Lung (tissue), 12 donors: ENCODE data around the gene AKAP6. TPM values are rescaled to one million over a fixed set of nuclear protein-coding genes. Genes with fewer than 3 reads are reported as not detected.
"Not testable (repeated sequence)": the region's sequence is repeated elsewhere in the genome, so short reads cannot be mapped to it uniquely, and the experiment has no call there.

Source experiments
- ATAC-seq: fragments of 200-7000 bp; cut with Tn5 transposase; one replicate; pipeline ENCODE4 v1.9.1; 2020; ENCODE audit warnings: moderate number of reproducible peaks; ENCODE audit not compliant: insufficient read depth, low FRiP score
- DNase-seq, 3 donors: peaks; one replicate each; pipeline ENCODE4 v3.0.0-alpha.2; 2013 to 2017
- H3K27ac ChIP-seq, 2 donors: one replicate each; pipeline ENCODE4 v1.5.1; 2013; ENCODE audit warnings: mild to moderate bottlenecking in 2 of 2, moderate library complexity in 2 of 2, control low read depth in 1 of 2, inconsistent platforms in 1 of 2, low read depth in 1 of 2, low read length in 1 of 2
- H3K27me3 ChIP-seq, 3 donors: one replicate each; pipeline ENCODE4 v1.5.1; 2013; ENCODE audit warnings: low read length in 2 of 3; ENCODE audit not compliant: control insufficient read depth in 3 of 3, insufficient read depth in 3 of 3
- H3K36me3 ChIP-seq, 4 donors: one replicate each; pipeline ENCODE4 v1.5.1; 2013; ENCODE audit warnings: low read length in 4 of 4, mild to moderate bottlenecking in 1 of 4, moderate library complexity in 1 of 4; ENCODE audit not compliant: control insufficient read depth in 4 of 4, insufficient read depth in 4 of 4
- H3K4me1 ChIP-seq, 5 donors: one replicate each; pipeline ENCODE4 v1.5.1; 2013; ENCODE audit warnings: low read length in 5 of 5, mild to moderate bottlenecking in 2 of 5, moderate library complexity in 1 of 5; ENCODE audit not compliant: control insufficient read depth in 5 of 5, insufficient read depth in 5 of 5
- H3K4me3 ChIP-seq: one replicate; pipeline ENCODE4 v1.5.1; 2013; ENCODE audit warnings: mild to moderate bottlenecking, control low read depth, moderate library complexity
- H3K9ac ChIP-seq, 2 donors: one replicate each; pipeline ENCODE4 v1.5.1; 2013; ENCODE audit warnings: low read length in 2 of 2, control low read depth in 1 of 2; ENCODE audit not compliant: insufficient read depth in 1 of 2
- H3K9me3 ChIP-seq, 4 donors: one replicate each; pipeline ENCODE4 v1.5.1; 2013; ENCODE audit warnings: low read length in 3 of 4, mild to moderate bottlenecking in 1 of 4, moderate library complexity in 1 of 4; ENCODE audit not compliant: control insufficient read depth in 4 of 4, insufficient read depth in 3 of 4
- CTCF ChIP-seq: IDR thresholded peaks from 2 replicates; pipeline ENCODE4 v1.5.1; 2012; ENCODE audit warnings: mild to moderate bottlenecking; ENCODE audit errors: control extremely low read depth, extremely low read depth
- WGBS, 2 donors: extraction: QIAGEN DNeasy Blood & Tissue Kit; methylation state at CpG; one replicate each; pipeline ENCODE4 v1.1.7; 2013; 5-methylcytosine and 5-hydroxymethylcytosine counted together
- polyA plus RNA-seq, 2 donors: library from polyadenylated mRNA; stranded (reverse); fragments of 200-250 nt; gene quantifications; one replicate each; pipeline ENCODE4 v1.2.1, GENCODE V29; 2013
- total RNA-seq, 2 donors: library from RNA; depleted of rRNA in 1 of 2; stranded (reverse); fragments of >200 nt in 1 of 2; gene quantifications; one replicate each; pipeline ENCODE4 v1.2.1, GENCODE V29; 2014 to 2021
- donor health status: control.
- donor health status: control.
- donor health status: Bipolar disorder and iron deficiency.
- donor health status: healthy.
- donor health status: DM: yes; HTN: yes; CAD: no.

Gene AKAP6
- total and polyA plus RNA-seq, 4 donors = 1.5 to 27.1 (median 7.7) TPM

- H3K27ac ChIP-seq = no peak overlapping the region
- H3K27me3 ChIP-seq = no peaks in the 10 kb centered on the region
- WGBS, 2 donors = 86 to 90% methylated on average over 3 of the region's 3 CpGs
- H3K9me3 ChIP-seq = no peaks in the 10 kb centered on the region
- no peak for DNase-seq
- H3K4me3 ChIP-seq = no peak overlapping the region
- no peak for ATAC-seq
- no peak for TF ChIP-seq CTCF
- peaks cover 0 to 18% (median 3%) of the 10 kb centered on the region in 5 donors for H3K4me1 ChIP-seq
- no peak overlapping the region for H3K9ac ChIP-seq
- H3K36me3 ChIP-seq = no peaks in the 10 kb centered on the region
Observed at GRCh38 chr14:32458720-32459119, 129.6 kb downstream of the AKAP6 start.

GRCh38 chr14:32460267-32460666, 131.2 kb downstream of the AKAP6 start:
- H3K36me3 ChIP-seq = no peaks in the 10 kb centered on the region
- H3K27ac ChIP-seq = peak overlapping the region in 1 of 2 donors; percentile 0
- peaks cover 0 to 18% (median 3%) of the 10 kb centered on the region in 5 donors for H3K4me1 ChIP-seq
- no peaks in the 10 kb centered on the region for H3K9me3 ChIP-seq
- TF ChIP-seq CTCF = no peak
- H3K4me3 ChIP-seq = no peak overlapping the region
- H3K27me3 ChIP-seq = no peaks in the 10 kb centered on the region
- H3K9ac ChIP-seq = no peak overlapping the region
- DNase-seq = no peak
- no peak for ATAC-seq
- 75 to 86% methylated on average over 4 of the region's 4 CpGs for WGBS, 2 donors

GRCh38 chr14:32462553-32462952, 133.5 kb downstream of the AKAP6 start:
- H3K9me3 ChIP-seq, DNase-seq, H3K36me3 ChIP-seq, H3K9ac ChIP-seq, H3K4me3 ChIP-seq, ATAC-seq, H3K27ac ChIP-seq, H3K27me3 ChIP-seq: not testable (repeated sequence)
- 71 to 91% methylated on average over 3 to 4 of the region's 4 CpGs for WGBS, 2 donors
- H3K4me1 ChIP-seq = peaks cover 0 to 13% (median 0%) of the 10 kb centered on the region in 5 donors

GRCh38 chr14:32468955-32469354, 139.9 kb downstream of the AKAP6 start:
- Histone ChIP-seq H3K9ac (peak overlapping the region in 1 of 2 donors; percentile 19), H3K36me3 (no peaks in the 10 kb centered on the region), H3K4me3 (no peak overlapping the region), H3K9me3 (no peaks in the 10 kb centered on the region), H3K27ac (peak overlapping the region in 1 of 2 donors; percentile 63), H3K4me1 (peaks cover 0 to 21% (median 12%) of the 10 kb centered on the region in 5 donors), H3K27me3 (no peaks in the 10 kb centered on the region)
- ATAC-seq (no peak), DNase-seq (peak in 1 of 3 donors; percentile 32)
- 9 to 10% methylated on average over 2 of the region's 2 CpGs for WGBS, 2 donors
- no peak for TF ChIP-seq CTCF
